NT2/D1 (cell line): ENCODE data around the gene GRAMD4.

ENCODE experiments used
- YY1 ChIP-seq: IDR thresholded peaks from 2 replicates; pipeline ENCODE4 v1.6.1; 2011; ENCODE audit not compliant: insufficient read length, insufficient read depth
- ZNF274 ChIP-seq: IDR thresholded peaks from 2 replicates; pipeline ENCODE4 v1.6.1; 2011; ENCODE audit warnings: mild to moderate bottlenecking, low read depth, low read length

GRCh38 chr22:46657996-46658947, 38.1 kb downstream of the GRAMD4 start:
- TF ChIP-seq ZNF274 (no peak), YY1 (no peak)
